Subcutaneous abdominal adipose tissue (tissue), 5 donors: ENCODE measurements around the gene PDZD2.

ENCODE experiments used
- H3K27ac ChIP-seq: one replicate; pipeline ENCODE4 v1.7.0; 2013; ENCODE audit warnings: low read depth, mild to moderate bottlenecking, inconsistent platforms, low read length, moderate library complexity
- H3K27me3 ChIP-seq, 5 donors: one replicate each; pipeline ENCODE4 v1.7.0; 2013; ENCODE audit warnings: low read length in 5 of 5, inconsistent platforms in 1 of 5; ENCODE audit not compliant: control insufficient read depth in 5 of 5, insufficient read depth in 4 of 5
- H3K36me3 ChIP-seq, 5 donors: one replicate each; pipeline ENCODE4 v1.7.0; 2013; ENCODE audit warnings: low read length in 5 of 5; ENCODE audit not compliant: control insufficient read depth in 5 of 5, insufficient read depth in 5 of 5
- H3K4me1 ChIP-seq, 5 donors: one replicate each; pipeline ENCODE4 v1.7.0; 2013; ENCODE audit warnings: low read length in 5 of 5, mild to moderate bottlenecking in 3 of 5, moderate library complexity in 1 of 5; ENCODE audit not compliant: control insufficient read depth in 5 of 5, insufficient read depth in 5 of 5
- H3K4me3 ChIP-seq, 5 donors: one replicate each; pipeline ENCODE4 v1.7.0; 2013; ENCODE audit warnings: low read length in 5 of 5, low read depth in 1 of 5
- H3K9ac ChIP-seq, 5 donors: one replicate each; pipeline ENCODE4 v1.7.0; 2013; ENCODE audit warnings: low read length in 5 of 5, mild to moderate bottlenecking in 4 of 5, moderate library complexity in 3 of 5
- H3K9me3 ChIP-seq, 5 donors: one replicate each; pipeline ENCODE4 v1.7.0; 2013; ENCODE audit warnings: low read length in 5 of 5; ENCODE audit not compliant: control insufficient read depth in 5 of 5
- donor health status: healthy.
- donor health status: healthy.
- donor health status: healthy.
- donor health status: healthy.
- donor health status: healthy.

PDZD2 gene

GRCh38 chr5:32158679-32158975, 519.7 kb downstream of the PDZD2 start:
- no peak overlapping the region for H3K27ac ChIP-seq
- H3K9ac ChIP-seq, result no peak overlapping the region
- H3K36me3 ChIP-seq, result peaks cover 0 to 11% (median 0%) of the 10 kb centered on the region in 5 donors
- H3K27me3 ChIP-seq, result no peaks in the 10 kb centered on the region
- peaks cover 0 to 37% (median 31%) of the 10 kb centered on the region in 5 donors for H3K4me1 ChIP-seq
- no peak overlapping the region for H3K4me3 ChIP-seq
- no peaks in the 10 kb centered on the region for H3K9me3 ChIP-seq

GRCh38 chr5:32159328-32160072, 520.6 kb downstream of the PDZD2 start:
- Histone ChIP-seq H3K9me3 (no peaks in the 10 kb centered on the region), H3K4me3 (no peak overlapping the region), H3K36me3 (peaks cover 0 to 11% (median 0%) of the 10 kb centered on the region in 5 donors), H3K27ac (no peak overlapping the region), H3K9ac (peak overlapping the region in 1 of 5 donors; percentile 32), H3K27me3 (no peaks in the 10 kb centered on the region), H3K4me1 (peaks cover 0 to 36% (median 27%) of the 10 kb centered on the region in 5 donors)

- H3K9me3 ChIP-seq, result no peaks in the 10 kb centered on the region
- H3K4me3 ChIP-seq, result no peak overlapping the region
- H3K27me3 ChIP-seq, result no peaks in the 10 kb centered on the region
- no peak overlapping the region for H3K27ac ChIP-seq
- H3K4me1 ChIP-seq, result peaks cover 0 to 39% (median 32%) of the 10 kb centered on the region in 5 donors
- peaks cover 0 to 11% (median 0%) of the 10 kb centered on the region in 5 donors for H3K36me3 ChIP-seq
- H3K9ac ChIP-seq, result no peak overlapping the region
Observed at GRCh38 chr5:32160228-32160627, 521.3 kb downstream of the PDZD2 start.
